CD4-positive, alpha-beta T cell treated with Interleukin-2 at 100 ng/mL for 4 hours (primary cell): Measurements from ENCODE around the gene IKBKG.
"Not testable (repeated sequence)": the region's sequence is repeated elsewhere in the genome, so short reads cannot be mapped to it uniquely, and the experiment has no call there.

Experiments used
- DNase-seq: peaks from one replicate; pipeline ENCODE4 v3.0.0-alpha.2; 2020; ENCODE audit warnings: low spot score

IKBKG gene

DNA sequence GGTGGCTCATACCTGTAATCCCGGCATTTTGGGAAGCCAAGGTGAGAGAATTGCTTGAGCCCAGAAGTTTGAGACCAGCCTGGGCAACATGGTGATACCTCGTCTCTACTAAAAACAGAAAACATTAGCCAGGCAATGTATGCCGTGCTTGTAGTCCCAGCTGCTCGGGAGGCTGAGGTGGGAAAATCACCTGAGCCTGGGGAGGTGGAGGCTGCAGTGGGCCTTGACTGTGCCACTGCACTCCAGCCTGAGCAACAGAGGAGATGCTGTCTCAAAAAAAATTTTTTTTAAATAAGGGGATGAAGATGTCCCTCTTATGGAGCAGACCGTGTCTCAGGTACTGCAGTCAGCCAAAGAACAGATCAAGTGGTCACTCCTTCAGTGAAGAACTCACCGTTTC, 58.1 kb downstream of the IKBKG start:
- DNase-seq, result no peak

DNA sequence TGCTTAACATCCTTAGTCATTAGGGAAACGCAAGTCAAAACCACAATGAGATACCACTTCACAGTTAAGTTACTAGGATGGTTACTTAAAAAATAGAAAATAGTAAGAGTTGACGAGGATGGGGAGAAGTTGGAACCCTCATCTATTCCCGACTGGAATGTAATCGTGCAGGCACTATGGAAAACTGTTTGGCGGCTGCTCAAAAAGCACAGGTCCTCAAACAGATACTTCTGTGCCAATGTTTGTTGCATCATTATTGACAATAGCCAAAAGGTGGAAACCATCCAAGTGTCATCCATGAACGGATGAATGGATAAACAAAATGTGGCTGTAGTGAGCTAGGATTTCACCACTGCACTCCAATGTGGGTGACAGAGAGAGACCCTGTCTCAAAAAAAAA, 60.0 kb downstream of the IKBKG start:
- DNase-seq, result no peak

DNA sequence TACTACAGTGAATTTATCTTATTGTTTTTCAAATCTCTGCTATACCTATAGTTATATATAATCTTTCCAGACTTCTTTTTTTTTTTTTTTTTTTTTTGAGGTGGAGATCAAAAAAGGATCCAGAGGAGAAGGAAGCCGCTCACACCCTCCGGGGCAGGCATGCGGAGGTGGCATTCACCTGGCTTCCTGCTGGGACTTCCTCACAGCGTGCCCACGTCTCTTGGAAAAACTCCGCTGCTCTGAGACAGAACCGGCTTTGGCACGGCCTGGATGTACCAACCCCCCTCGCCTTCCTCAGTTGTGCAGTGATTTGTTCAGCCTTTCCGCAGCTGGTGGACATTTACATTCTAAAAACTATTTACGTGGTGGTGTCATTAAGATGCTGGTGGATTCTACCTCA, 60.6 kb downstream of the IKBKG start:
- not testable (repeated sequence) for DNase-seq

DNA sequence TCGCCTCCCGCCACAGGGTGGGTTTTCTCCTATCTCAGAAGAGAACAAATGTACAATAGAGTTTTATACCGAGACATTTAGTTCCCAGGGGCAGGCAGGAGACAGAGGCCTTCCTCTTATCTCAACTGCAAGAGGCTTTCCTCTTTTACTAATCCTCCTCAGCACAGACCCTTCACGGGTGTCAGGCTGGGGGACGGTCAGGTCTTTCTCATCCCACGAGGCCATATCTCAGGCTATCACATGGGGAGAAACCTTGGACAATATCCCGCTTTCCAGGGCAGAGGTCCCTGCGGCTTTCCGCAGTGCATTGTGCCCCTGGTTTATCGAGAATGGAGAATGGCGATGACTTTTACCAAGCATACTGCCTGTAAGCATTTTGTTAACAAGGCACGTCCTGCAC, 61.4 kb downstream of the IKBKG start:
- not testable (repeated sequence) for DNase-seq

DNA sequence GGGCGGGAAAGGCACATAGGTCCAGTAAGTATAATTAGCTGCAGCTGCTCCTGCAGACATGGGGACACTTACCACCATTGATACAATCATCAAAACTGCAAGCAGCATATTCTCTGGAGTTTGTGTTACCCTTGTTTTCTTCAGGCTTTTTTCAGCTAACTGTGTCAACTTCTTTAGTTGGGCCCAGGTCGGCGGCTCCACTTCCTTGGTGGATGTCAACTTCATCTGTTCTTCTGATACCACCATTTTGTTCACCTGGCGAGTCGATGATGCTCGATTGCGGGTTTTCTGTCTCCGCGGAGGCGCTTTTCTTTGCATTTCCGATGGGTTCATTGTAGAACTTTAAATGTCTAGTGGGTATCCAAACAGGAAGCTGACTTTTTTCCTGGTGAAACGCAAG, 63.7 kb downstream of the IKBKG start:
- DNase-seq, result not testable (repeated sequence)

DNA sequence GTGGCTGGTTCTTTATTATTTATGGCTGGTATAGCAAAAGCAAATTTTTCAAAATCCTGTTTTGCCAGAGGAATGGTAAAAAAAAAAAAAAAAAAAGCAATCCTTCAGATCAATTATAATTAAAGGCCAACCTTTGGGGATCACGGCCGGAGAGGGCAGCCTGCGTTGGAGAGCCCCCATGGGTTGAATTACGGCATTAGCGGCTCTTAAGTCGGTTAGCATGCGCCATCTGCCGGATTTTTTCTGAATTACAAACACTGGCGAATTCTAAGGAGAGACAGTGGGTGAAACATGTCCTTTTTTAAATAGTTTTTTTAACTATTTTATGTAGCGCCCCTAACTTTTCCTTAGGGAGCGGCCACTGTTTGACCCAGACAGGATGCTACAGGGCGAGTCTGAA, 66.2 kb downstream of the IKBKG start:
- not testable (repeated sequence) for DNase-seq
